A549 treated with CpdA at 1 μM for 4 hours (cell line): ENCODE measurements around the gene BBLN. TPM values are rescaled to one million over a fixed set of nuclear protein-coding genes. Genes with fewer than 3 reads are reported as not detected.

Experiments used
- total RNA-seq: library from RNA; stranded (reverse); fragments of 200-300 nt; extraction: Qiagen RNA extraction; gene quantifications from 5 replicates; pipeline ENCODE4 v1.2.3, GENCODE V29; 2022; ENCODE audit warnings: low read depth

Gene BBLN, protein sequence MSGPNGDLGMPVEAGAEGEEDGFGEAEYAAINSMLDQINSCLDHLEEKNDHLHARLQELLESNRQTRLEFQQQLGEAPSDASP
- 40.0 to 66.7 TPM (median 60.4 TPM) in 5 replicates for total RNA-seq

GRCh38 chr9:128159784-128160602 is at the start of gene BBLN:
Gene BBLN (plus strand): TSS chr9:128160265. CDS start chr9:128160408, 143 bp downstream.

DNA sequence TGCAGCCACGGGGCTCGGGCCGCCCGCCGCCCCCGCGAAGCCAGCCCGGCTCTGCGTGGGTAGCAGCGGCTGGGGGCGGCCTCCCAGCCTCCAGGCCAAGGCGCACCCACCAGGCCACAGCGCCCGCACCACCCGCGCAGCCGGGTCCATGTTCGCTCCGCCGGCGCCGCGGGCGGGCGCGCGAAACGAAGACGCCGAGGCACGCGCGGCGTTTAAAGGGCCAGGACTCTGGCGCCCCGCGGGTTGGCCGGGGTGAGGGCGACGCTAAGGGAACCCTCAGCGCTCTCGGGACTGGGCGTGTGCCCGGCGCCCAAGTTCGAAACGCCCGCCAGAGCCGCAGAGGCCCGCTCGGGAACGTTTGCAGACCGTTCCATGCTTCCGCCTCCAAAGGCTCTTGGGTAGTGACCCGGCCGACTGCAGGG is 32.5 kb upstream of the BBLN start, which contains the start of gene PTGES2:
TSS of gene PTGES2 (minus strand) at position 162 of the 422 bp plus-strand sequence. CDS start at position 150, 12 bp downstream.

DNA sequence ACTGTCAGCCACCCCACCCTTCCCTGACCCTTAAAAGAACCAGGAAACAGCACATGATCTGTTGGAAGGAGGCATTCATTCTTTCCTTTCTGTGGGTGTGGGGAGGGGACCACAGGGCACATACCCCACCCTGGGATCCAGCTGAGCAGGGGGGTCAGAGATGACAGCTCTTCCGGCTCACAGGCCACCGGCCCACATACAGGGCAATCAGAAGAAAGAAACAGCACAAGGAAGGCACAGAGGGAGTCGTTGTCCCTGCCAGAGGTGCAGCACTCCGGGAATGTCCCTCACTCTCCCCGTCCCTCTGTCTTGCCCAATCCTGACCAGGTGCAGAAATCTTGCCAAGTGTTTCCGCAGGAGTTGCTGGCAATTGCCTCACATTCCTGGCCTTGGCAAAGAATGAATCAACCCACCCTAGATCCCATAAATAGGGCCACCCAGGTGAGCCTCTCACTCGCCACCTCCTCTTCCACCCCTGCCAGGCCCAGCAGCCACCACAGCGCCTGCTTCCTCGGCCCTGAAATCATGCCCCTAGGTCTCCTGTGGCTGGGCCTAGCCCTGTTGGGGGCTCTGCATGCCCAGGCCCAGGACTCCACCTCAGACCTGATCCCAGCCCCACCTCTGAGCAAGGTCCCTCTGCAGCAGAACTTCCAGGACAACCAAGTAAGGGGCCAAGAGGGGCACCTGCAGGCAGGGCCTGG is 10.9 kb upstream of the BBLN start, which contains the start of gene LCN2:
TSS of gene LCN2 (plus strand) at position 453 of the 701 bp plus-strand sequence. CDS start at position 526, 73 bp downstream.

DNA sequence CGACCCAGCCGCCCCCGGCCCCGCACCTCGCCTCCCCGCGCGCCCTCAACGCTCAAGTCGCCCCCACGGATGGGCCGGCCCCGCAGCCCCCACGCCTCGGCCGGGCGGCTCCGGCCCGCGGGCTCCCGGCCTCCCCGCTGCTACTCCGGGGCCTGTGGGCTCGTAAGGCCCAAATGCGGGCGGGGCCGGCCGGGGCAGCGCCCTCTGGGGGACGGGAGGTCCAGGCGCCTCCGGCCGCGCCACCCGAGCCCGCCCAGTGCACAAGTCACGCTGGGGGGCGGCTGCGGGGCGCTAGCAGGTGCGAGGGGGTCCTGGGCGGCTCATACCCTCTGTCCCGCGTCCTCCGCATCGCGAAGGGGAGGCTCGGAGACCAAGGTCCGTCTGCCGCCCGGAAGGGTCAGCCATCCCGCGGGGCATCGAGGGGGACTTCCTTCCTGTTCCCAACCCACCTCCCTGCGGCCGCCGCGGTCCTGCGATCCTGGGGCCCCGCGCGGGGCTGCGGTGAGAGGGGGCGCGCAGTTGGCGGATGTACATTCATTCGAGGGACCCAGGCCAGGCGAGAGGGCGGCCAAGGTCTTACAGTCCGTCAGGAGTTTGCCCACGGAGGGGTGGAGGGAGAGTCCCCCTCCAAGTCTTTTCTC is 31.5 kb downstream of the BBLN start, which contains the start of gene CIZ1:
TSS of gene CIZ1 (minus strand) at position 167 of the 641 bp plus-strand sequence. CDS start 715 bp downstream, outside the sequence.

GRCh38 chr9:128203024-128203706 is 43.1 kb downstream of the BBLN start, which contains the start of gene DNM1:
Gene DNM1 (plus strand): TSS chr9:128203379. CDS start chr9:128203471, 92 bp downstream.

Other genes with a start within 250 kb of the BBLN start
- 14.4 to 25.1 TPM (median 22.1 TPM) in 5 replicates for gene ST6GALNAC4, start 243.2 kb upstream of the BBLN start, total RNA-seq
- gene PIP5KL1, start 229.5 kb upstream of the BBLN start, total RNA-seq, result 1.5 to 2.6 TPM (median 1.8 TPM) in 5 replicates
- gene DPM2, start 222.4 kb upstream of the BBLN start, total RNA-seq, result 34.3 to 50.2 TPM (median 46.5 TPM) in 5 replicates
- gene EEIG1, start 179.3 kb upstream of the BBLN start, total RNA-seq, result 65.8 to 85.4 TPM (median 74.9 TPM) in 5 replicates
- gene NAIF1, start 92.9 kb upstream of the BBLN start, total RNA-seq, result 5.4 to 8.4 TPM (median 8.2 TPM) in 5 replicates
- gene SLC25A25, start 92.0 kb upstream of the BBLN start, total RNA-seq, result 8.1 to 9.8 TPM (median 8.2 TPM) in 5 replicates
- 69.0 to 104 TPM (median 95.2 TPM) in 5 replicates for gene PTGES2, start 32.5 kb upstream of the BBLN start, total RNA-seq
- gene LCN2, start 10.8 kb upstream of the BBLN start, total RNA-seq, result 1.0 to 5.7 TPM (median 3.3 TPM) in 5 replicates
- gene CIZ1, start 31.3 kb downstream of the BBLN start, total RNA-seq, result 68.6 to 92.4 TPM (median 89.9 TPM) in 5 replicates
- 82.3 to 102 TPM (median 86.9 TPM) in 5 replicates for gene DNM1, start 43.1 kb downstream of the BBLN start, total RNA-seq
- gene GOLGA2, start 115.7 kb downstream of the BBLN start, total RNA-seq, result 46.7 to 56.1 TPM (median 50.3 TPM) in 5 replicates
- 45.4 to 49.3 TPM (median 48.8 TPM) in 5 replicates for gene SWI5, start 116.0 kb downstream of the BBLN start, total RNA-seq
- 41.8 to 58.7 TPM (median 50.6 TPM) in 5 replicates for gene TRUB2, start 162.2 kb downstream of the BBLN start, total RNA-seq
- 49.6 to 63.0 TPM (median 60.8 TPM) in 5 replicates for gene COQ4, start 162.6 kb downstream of the BBLN start, total RNA-seq
- 33.7 to 52.5 TPM (median 47.1 TPM) in 5 replicates for gene SLC27A4, start 180.3 kb downstream of the BBLN start, total RNA-seq
- 63.1 to 87.1 TPM (median 82.4 TPM) in 5 replicates for gene URM1, start 211.1 kb downstream of the BBLN start, total RNA-seq